Measurements from ENCODE around the gene ERGIC1.
A peak's percentile ranks its signal among the peaks of the same experiment; 100 is the strongest.

Gene ERGIC1

GRCh38 chr5:172950176-172950965 lies 116.3 kb downstream of the ERGIC1 start:
- no peak for DNase-seq (ENCODE audit: low spot score)

- DNase-seq (ENCODE audit: low spot score) = no peak
Observed at GRCh38 chr5:172951371-172952033, 117.5 kb downstream of the ERGIC1 start.

GRCh38 chr5:172952034-172952511 lies 118.0 kb downstream of the ERGIC1 start:
- no peak for DNase-seq (ENCODE audit: low spot score)

- DNase-seq (ENCODE audit: low spot score) = no peak
Observed at GRCh38 chr5:172953776-172954675, 120.0 kb downstream of the ERGIC1 start.

- DNase-seq (ENCODE audit: low spot score) = no peak
Observed at GRCh38 chr5:172954751-172955159, 120.7 kb downstream of the ERGIC1 start.

- DNase-seq (ENCODE audit: low spot score) = no peak
Observed at GRCh38 chr5:172956228-172956627, 122.2 kb downstream of the ERGIC1 start.

GRCh38 chr5:172956936-172957335 lies 122.9 kb downstream of the ERGIC1 start:
- no peak for DNase-seq (ENCODE audit: low spot score)

GRCh38 chr5:172957458-172957857 lies 123.4 kb downstream of the ERGIC1 start:
- DNase-seq (ENCODE audit: low spot score) = no peak

- DNase-seq (ENCODE audit: low spot score) = peak; percentile 90
Observed at GRCh38 chr5:172958331-172959046, 124.4 kb downstream of the ERGIC1 start.

- DNase-seq (ENCODE audit: low spot score) = no peak
Observed at GRCh38 chr5:172959824-172960799, 126.1 kb downstream of the ERGIC1 start.

- DNase-seq (ENCODE audit: low spot score) = no peak
Observed at GRCh38 chr5:172969921-172970320, 135.9 kb downstream of the ERGIC1 start.

GRCh38 chr5:172971482-172971881 lies 137.4 kb downstream of the ERGIC1 start:
- no peak for DNase-seq (ENCODE audit: low spot score)

- DNase-seq (ENCODE audit: low spot score) = no peak
Observed at GRCh38 chr5:172972552-172972951, 138.5 kb downstream of the ERGIC1 start.

GRCh38 chr5:172973127-172973916 lies 139.3 kb downstream of the ERGIC1 start:
- DNase-seq (ENCODE audit: low spot score) = no peak

GRCh38 chr5:172973931-172974330 lies 139.9 kb downstream of the ERGIC1 start:
- no peak for DNase-seq (ENCODE audit: low spot score)

GRCh38 chr5:172975289-172975688 lies 141.2 kb downstream of the ERGIC1 start:
- DNase-seq (ENCODE audit: low spot score) = no peak

- DNase-seq (ENCODE audit: low spot score) = no peak
Observed at GRCh38 chr5:172979778-172980177, 145.7 kb downstream of the ERGIC1 start.

GRCh38 chr5:172981931-172982330 lies 147.9 kb downstream of the ERGIC1 start:
- DNase-seq (ENCODE audit: low spot score) = no peak

- DNase-seq (ENCODE audit: low spot score) = peak; percentile 95
Observed at GRCh38 chr5:172983542-172984243, 149.6 kb downstream of the ERGIC1 start, which contains the start of gene ATP6V0E1. TSS of gene ATP6V0E1 (plus strand) at chr5:172983771. CDS start at chr5:172983861, 90 bp downstream.
